HCT116 (cell line): ENCODE results near the gene NDC80. TPM values are rescaled to one million over a fixed set of nuclear protein-coding genes. Genes with fewer than 3 reads are reported as not detected.

Experiments
- ATAC-seq: fragments of 200-7000 bp; cut with Tn5 transposase; 2 replicates; pipeline ENCODE4 v1.9.1; 2020; ENCODE audit warnings: mild to moderate bottlenecking, moderate library complexity
- BruUV-seq: library from RNA; stranded (reverse); fragments of 400-500 nt; replicated peaks from 2 replicates; lab custom pipeline; 2021; lab: Mats Ljungman, UMichigan
- CTCF ChIA-PET: fragments of 300-600 bp; sonication (Branson Sonifier 250); formaldehyde crosslinking; loops from one replicate; lab custom pipeline; 2021; ENCODE audit warnings: antibody characterized with exemption; lab: Charles Lee
- POLR2A ChIA-PET: fragments of 300-600, 350-600 bp; sonication (Branson Sonifier 250); formaldehyde crosslinking; loops from one replicate; lab custom pipeline; 2021; ENCODE audit warnings: antibody characterized with exemption; lab: Charles Lee
- RAD21 ChIA-PET, 2 experiments: fragments of 300-600 bp; sonication (Branson Sonifier 250); formaldehyde crosslinking; loops; one replicate each; lab custom pipeline; 2023; ENCODE audit warnings: low total read pairs in 2 of 2; ENCODE audit not compliant: uncharacterized antibody in 2 of 2, unreplicated experiment in 2 of 2, low non-redundant PET in 1 of 2; lab: Charles Lee
- DNase-seq: peaks from one replicate; pipeline ENCODE4 v3.0.0-alpha.2; 2010; ENCODE audit warnings: low read depth, low spot score
- H2AFZ ChIP-seq: fragments of 200-600 bp; shearing (Covaris generic), sonication (generic); 2 replicates; pipeline ENCODE4 v1.6.1; 2017; ENCODE audit warnings: low read depth, mixed run types, mixed read lengths, antibody characterized with exemption, low read length; ENCODE audit not compliant: poor library complexity, severe bottlenecking
- H3K27ac ChIP-seq: 2 replicates; pipeline ENCODE4 v1.5.1; 2012; ENCODE audit warnings: low read depth, low read length
- H3K27me3 ChIP-seq: fragments of 200-600 bp; sonication (generic); 2 replicates; pipeline ENCODE4 v1.6.1; 2016; ENCODE audit warnings: mixed run types, low read length, mixed read lengths; ENCODE audit not compliant: insufficient read depth
- H3K36me3 ChIP-seq, 2 experiments: fragments of 200-500 bp in 1 of 2; fragments of 200-600 bp in 1 of 2; sonication (Bioruptor generic) in 1 of 2; sonication (generic) in 1 of 2; 2 replicates each; pipeline versions ENCODE4 v1.5.1 to v1.6.1; 2014 to 2016; ENCODE audit warnings: low read length in 2 of 2, inconsistent platforms in 1 of 2, mixed read lengths in 1 of 2, mixed run types in 1 of 2; ENCODE audit not compliant: insufficient read depth in 2 of 2, control insufficient read depth in 1 of 2
- H3K4me1 ChIP-seq, 2 experiments: fragments of 200-600 bp in 1 of 2; sonication (generic) in 1 of 2; 2 replicates each; pipeline versions ENCODE4 v1.5.1 to v1.6.1; 2012 to 2017; ENCODE audit warnings: low read length in 2 of 2, inconsistent platforms in 1 of 2, mild to moderate bottlenecking in 1 of 2, mixed read lengths in 1 of 2, mixed run types in 1 of 2, moderate library complexity in 1 of 2; ENCODE audit not compliant: insufficient read depth in 2 of 2, control insufficient read depth in 1 of 2
- H3K4me2 ChIP-seq: fragments of 200-600 bp; sonication (generic); 2 replicates; pipeline ENCODE4 v1.6.1; 2017; ENCODE audit warnings: mixed run types, low read length, mixed read lengths
- H3K4me3 ChIP-seq, 2 experiments: fragments of 200-600 bp in 1 of 2; sonication (generic) in 1 of 2; replicated peaks in 1 of 2; 2 replicates each; pipeline ENCODE4 v1.5.1; 2011 to 2016; ENCODE audit warnings: low read length in 2 of 2, control low read depth in 1 of 2, low read depth in 1 of 2, mild to moderate bottlenecking in 1 of 2, mixed read lengths in 1 of 2, mixed run types in 1 of 2
- H3K79me2 ChIP-seq: fragments of 200-600 bp; sonication (generic); 2 replicates; pipeline ENCODE4 v1.6.1; 2017; ENCODE audit warnings: mild to moderate bottlenecking, mixed run types, low read length, moderate library complexity, mixed read lengths; ENCODE audit not compliant: insufficient read depth
- H3K9ac ChIP-seq: fragments of 200-600 bp; sonication (generic); 2 replicates; pipeline ENCODE4 v1.6.1; 2016; ENCODE audit warnings: low read length, mixed read lengths
- H3K9me2 ChIP-seq: fragments of 200-600 bp; sonication (generic), shearing (Covaris generic); 2 replicates; pipeline ENCODE4 v1.6.1; 2017; ENCODE audit warnings: mixed run types, mild to moderate bottlenecking, moderate library complexity; ENCODE audit not compliant: insufficient read depth
- H3K9me3 ChIP-seq, 2 experiments: fragments of 200-500 bp in 1 of 2; fragments of 200-600 bp in 1 of 2; sonication (Bioruptor generic) in 1 of 2; sonication (generic) in 1 of 2; 2 replicates each; pipeline ENCODE4 v1.6.1; 2014 to 2017; ENCODE audit warnings: low read length in 2 of 2, mixed read lengths in 2 of 2, inconsistent platforms in 1 of 2, low read depth in 1 of 2, mild to moderate bottlenecking in 1 of 2, mixed run types in 1 of 2, moderate library complexity in 1 of 2; ENCODE audit not compliant: control insufficient read depth in 1 of 2, insufficient read depth in 1 of 2
- H4K20me1 ChIP-seq: fragments of 200-600 bp; sonication (generic), shearing (Covaris generic); 2 replicates; pipeline ENCODE4 v1.6.1; 2017; ENCODE audit warnings: mixed run types, mild to moderate bottlenecking, moderate library complexity; ENCODE audit not compliant: insufficient read depth
- CBX3 ChIP-seq: IDR thresholded peaks from 2 replicates; pipeline ENCODE4 v1.6.1; 2012; ENCODE audit warnings: low read depth
- CEBPB ChIP-seq: IDR thresholded peaks from 2 replicates; pipeline ENCODE4 v1.6.1; 2012; ENCODE audit warnings: low read depth
- EGR1 ChIP-seq: IDR thresholded peaks from 2 replicates; pipeline ENCODE4 v1.6.1; 2012; ENCODE audit warnings: low read depth
- ELF1 ChIP-seq: IDR thresholded peaks from 2 replicates; pipeline ENCODE4 v1.6.1; 2012; ENCODE audit warnings: low read depth, borderline replicate concordance
- FOSL1 ChIP-seq: IDR thresholded peaks from 2 replicates; pipeline ENCODE4 v1.6.1; 2012; ENCODE audit warnings: low read depth
- POLR2AphosphoS5 ChIP-seq: IDR thresholded peaks from 2 replicates; pipeline ENCODE4 v1.6.1; 2011; ENCODE audit warnings: mild to moderate bottlenecking, low read depth, low read length, moderate library complexity
- YY1 ChIP-seq: IDR thresholded peaks from 2 replicates; pipeline ENCODE4 v1.6.1; 2011; ENCODE audit warnings: low read length, low read depth, moderate library complexity, mild to moderate bottlenecking; ENCODE audit not compliant: insufficient replicate concordance; ENCODE audit errors: extremely low read depth
- ZFX ChIP-seq: fragments of 450-650 bp; IDR thresholded peaks from 2 replicates; pipeline ENCODE4 v1.6.1; 2017
- intact Hi-C: fragments of 100-400 bp; cut with micrococcal nuclease; formaldehyde crosslinking; loops from 2 replicates; pipeline ENCODE4 v1.10.0; 2022
- total RNA-seq: library from RNA; stranded (reverse); gene quantifications from one replicate; pipeline ENCODE4 v1.2.1, GENCODE V29; 2021; ENCODE audit not compliant: unreplicated experiment
- TF ChIP-seq, protein P1 (sequence below): IDR thresholded peaks from 2 replicates; pipeline ENCODE4 v1.6.1; 2012; ENCODE audit warnings: low read depth
- TF ChIP-seq, protein P2 (sequence below): IDR thresholded peaks from 2 replicates; pipeline ENCODE4 v1.6.1; 2011; ENCODE audit warnings: mild to moderate bottlenecking, low read length, moderate library complexity; ENCODE audit not compliant: insufficient replicate concordance; ENCODE audit errors: extremely low read depth

Gene NDC80
- total RNA-seq, 1 experiment from 2014 or later = 46.0 TPM

DNA sequence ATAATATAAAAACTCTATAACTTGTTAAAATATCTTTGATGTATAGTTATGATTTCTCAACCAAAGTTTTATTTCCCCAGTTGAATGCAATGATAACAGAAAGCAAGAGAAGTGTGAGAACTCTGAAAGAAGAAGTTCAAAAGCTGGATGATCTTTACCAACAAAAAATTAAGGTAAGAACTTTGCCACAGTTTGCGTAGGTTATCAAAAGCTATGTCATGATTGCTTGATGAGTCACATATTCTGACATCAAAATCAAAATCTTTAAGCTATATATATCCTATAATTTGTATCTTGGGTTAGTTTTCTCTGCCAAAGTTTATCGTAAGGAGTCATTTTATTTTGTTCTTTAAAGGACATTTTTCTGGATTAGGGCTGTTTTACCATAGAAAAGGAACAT, 35.0 kb downstream of the NDC80 start:
- no TSS peak for BruUV-seq
- H3K27me3 ChIP-seq = no peaks in the 10 kb centered on the region

More for the DNA sequence above, 35.0 kb downstream of the NDC80 start:
- ATAC-seq = no peak
- POLR2A ChIA-PET = interaction anchor here (1.7 kb wide), 1 partner anchor 49 kb away, joined by 4 read pairs; the partner anchor contains the start of gene SMCHD1
- H3K36me3 ChIP-seq = peaks cover 31 to 36% of the 10 kb centered on the region in 2 experiments
- H3K4me2 ChIP-seq = no peak overlapping the region
- no peaks in the 10 kb centered on the region; the same call in 1 of the 2 replicates for H3K79me2 ChIP-seq
- H2AFZ ChIP-seq = no peak overlapping the region
- intact Hi-C loops = no loop called here
- H3K27ac ChIP-seq = no peak overlapping the region
- H4K20me1 ChIP-seq = no peaks in the 10 kb centered on the region
- RAD21 ChIA-PET = no interaction called here
- CTCF ChIA-PET = no interaction called here
- H3K4me1 ChIP-seq = no peaks in the 10 kb centered on the region
- no peak overlapping the region for H3K9ac ChIP-seq
- H3K9me3 ChIP-seq = no peaks in the 10 kb centered on the region
- TF ChIP-seq ZFX = no peak
- TF ChIP-seq, protein P1, sequence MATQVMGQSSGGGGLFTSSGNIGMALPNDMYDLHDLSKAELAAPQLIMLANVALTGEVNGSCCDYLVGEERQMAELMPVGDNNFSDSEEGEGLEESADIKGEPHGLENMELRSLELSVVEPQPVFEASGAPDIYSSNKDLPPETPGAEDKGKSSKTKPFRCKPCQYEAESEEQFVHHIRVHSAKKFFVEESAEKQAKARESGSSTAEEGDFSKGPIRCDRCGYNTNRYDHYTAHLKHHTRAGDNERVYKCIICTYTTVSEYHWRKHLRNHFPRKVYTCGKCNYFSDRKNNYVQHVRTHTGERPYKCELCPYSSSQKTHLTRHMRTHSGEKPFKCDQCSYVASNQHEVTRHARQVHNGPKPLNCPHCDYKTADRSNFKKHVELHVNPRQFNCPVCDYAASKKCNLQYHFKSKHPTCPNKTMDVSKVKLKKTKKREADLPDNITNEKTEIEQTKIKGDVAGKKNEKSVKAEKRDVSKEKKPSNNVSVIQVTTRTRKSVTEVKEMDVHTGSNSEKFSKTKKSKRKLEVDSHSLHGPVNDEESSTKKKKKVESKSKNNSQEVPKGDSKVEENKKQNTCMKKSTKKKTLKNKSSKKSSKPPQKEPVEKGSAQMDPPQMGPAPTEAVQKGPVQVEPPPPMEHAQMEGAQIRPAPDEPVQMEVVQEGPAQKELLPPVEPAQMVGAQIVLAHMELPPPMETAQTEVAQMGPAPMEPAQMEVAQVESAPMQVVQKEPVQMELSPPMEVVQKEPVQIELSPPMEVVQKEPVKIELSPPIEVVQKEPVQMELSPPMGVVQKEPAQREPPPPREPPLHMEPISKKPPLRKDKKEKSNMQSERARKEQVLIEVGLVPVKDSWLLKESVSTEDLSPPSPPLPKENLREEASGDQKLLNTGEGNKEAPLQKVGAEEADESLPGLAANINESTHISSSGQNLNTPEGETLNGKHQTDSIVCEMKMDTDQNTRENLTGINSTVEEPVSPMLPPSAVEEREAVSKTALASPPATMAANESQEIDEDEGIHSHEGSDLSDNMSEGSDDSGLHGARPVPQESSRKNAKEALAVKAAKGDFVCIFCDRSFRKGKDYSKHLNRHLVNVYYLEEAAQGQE = no peak
- TF ChIP-seq ELF1 = no peak
- no peak for TF ChIP-seq FOSL1
- TF ChIP-seq POLR2AphosphoS5 = no peak
- no peak for TF ChIP-seq CBX3
- no peak for TF ChIP-seq EGR1
- no peak for TF ChIP-seq YY1
- no peak for TF ChIP-seq CEBPB
- TF ChIP-seq, protein P2, sequence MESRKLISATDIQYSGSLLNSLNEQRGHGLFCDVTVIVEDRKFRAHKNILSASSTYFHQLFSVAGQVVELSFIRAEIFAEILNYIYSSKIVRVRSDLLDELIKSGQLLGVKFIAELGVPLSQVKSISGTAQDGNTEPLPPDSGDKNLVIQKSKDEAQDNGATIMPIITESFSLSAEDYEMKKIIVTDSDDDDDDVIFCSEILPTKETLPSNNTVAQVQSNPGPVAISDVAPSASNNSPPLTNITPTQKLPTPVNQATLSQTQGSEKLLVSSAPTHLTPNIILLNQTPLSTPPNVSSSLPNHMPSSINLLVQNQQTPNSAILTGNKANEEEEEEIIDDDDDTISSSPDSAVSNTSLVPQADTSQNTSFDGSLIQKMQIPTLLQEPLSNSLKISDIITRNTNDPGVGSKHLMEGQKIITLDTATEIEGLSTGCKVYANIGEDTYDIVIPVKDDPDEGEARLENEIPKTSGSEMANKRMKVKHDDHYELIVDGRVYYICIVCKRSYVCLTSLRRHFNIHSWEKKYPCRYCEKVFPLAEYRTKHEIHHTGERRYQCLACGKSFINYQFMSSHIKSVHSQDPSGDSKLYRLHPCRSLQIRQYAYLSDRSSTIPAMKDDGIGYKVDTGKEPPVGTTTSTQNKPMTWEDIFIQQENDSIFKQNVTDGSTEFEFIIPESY = no peak
- TF ChIP-seq, all 23 proteins: peak for 0
- H3K4me3 ChIP-seq = no peak overlapping the region
- no peaks in the 10 kb centered on the region for H3K9me2 ChIP-seq
- no peak for DNase-seq
